ENCODE measurements around the gene FUS. TPM values are rescaled to one million over a fixed set of nuclear protein-coding genes. Genes with fewer than 3 reads are reported as not detected.
"Not testable (repeated sequence)": the region's sequence is repeated elsewhere in the genome, so short reads cannot be mapped to it uniquely, and the experiment has no call there.

FUS gene
- total RNA-seq, 2 experiments from 2014 or later: 486 to 533 TPM

- Mint-ChIP-seq H3K36me3 (ENCODE audit: low read depth) (no peaks in the 10 kb centered on the region), H3K27me3 (no peaks in the 10 kb centered on the region), H3K4me3 (no peak overlapping the region), H3K27ac (no peak overlapping the region), H3K4me1 (ENCODE audit: low read depth) (no peaks in the 10 kb centered on the region), H3K9me3 (no peaks in the 10 kb centered on the region)
- DNase-seq: no peak
- POLR2A ChIA-PET: interaction anchor here (1.3 kb wide), 1 partner anchor 31 kb away, joined by 4 read pairs; the partner anchor contains the start of gene FUS
- no peak for ATAC-seq
- no peak for TF ChIP-seq CTCF (IDR thresholded peaks at IDR 0.05)
- CTCF ChIA-PET: no interaction called here
- intact Hi-C loops (cut with micrococcal nuclease): no loop called here
These were observed 31.6 kb upstream of the FUS start for GRCh38 chr16:31148281-31148728.

DNA sequence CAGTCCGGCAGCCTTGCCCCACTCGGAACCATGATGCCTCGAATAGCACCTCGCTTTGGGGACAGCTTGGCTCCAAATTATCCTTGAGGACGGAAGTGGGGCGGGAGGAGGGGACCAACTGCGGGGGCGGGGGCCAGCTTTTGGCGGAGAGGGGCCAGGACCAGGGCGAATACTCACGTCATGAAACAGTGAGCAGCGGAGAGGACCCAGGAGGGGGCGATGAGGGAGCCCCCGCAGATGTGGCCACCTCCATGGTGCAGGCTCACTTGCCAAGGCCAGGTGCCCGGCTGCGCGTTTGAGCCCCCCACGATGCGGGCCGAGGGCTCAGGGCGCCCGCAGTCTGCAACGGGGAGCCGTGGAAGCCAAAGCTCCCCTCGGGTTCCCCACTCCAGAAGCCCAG, 31.0 kb upstream of the FUS start:
- H3K27ac Mint-ChIP-seq: no peak overlapping the region

GRCh38 chr16:31149332-31149731, 30.6 kb upstream of the FUS start:
- DNase-seq (no peak), ATAC-seq (no peak)
- Mint-ChIP-seq H3K36me3 (ENCODE audit: low read depth) (no peaks in the 10 kb centered on the region), H3K27ac (no peak overlapping the region), H3K27me3 (no peaks in the 10 kb centered on the region), H3K9me3 (no peaks in the 10 kb centered on the region), H3K4me1 (ENCODE audit: low read depth) (no peaks in the 10 kb centered on the region), H3K4me3 (no peak overlapping the region)
- intact Hi-C loops (cut with micrococcal nuclease): no loop called here
- POLR2A ChIA-PET: no interaction called here
- no peak for TF ChIP-seq CTCF (IDR thresholded peaks at IDR 0.05)
- CTCF ChIA-PET: no interaction called here

More for the DNA sequence above, 31.0 kb upstream of the FUS start:
- Mint-ChIP-seq H3K4me3 (no peak overlapping the region), H3K27me3 (no peaks in the 10 kb centered on the region), H3K36me3 (ENCODE audit: low read depth) (no peaks in the 10 kb centered on the region), H3K9me3 (no peaks in the 10 kb centered on the region), H3K4me1 (ENCODE audit: low read depth) (no peaks in the 10 kb centered on the region)
- TF ChIP-seq CTCF (IDR thresholded peaks at IDR 0.05): no peak
- DNase-seq: no peak
- POLR2A ChIA-PET: interaction anchor here (1.3 kb wide), 1 partner anchor 31 kb away, joined by 4 read pairs; the partner anchor contains the start of gene FUS
- CTCF ChIA-PET: no interaction called here
- no peak for ATAC-seq
- intact Hi-C loops (cut with micrococcal nuclease): no loop called here

GRCh38 chr16:31149894-31150890, 29.7 kb upstream of the FUS start, which contains the start of gene PRSS36:
TSS of gene PRSS36 (minus strand) at chr16:31150066. CDS start at chr16:31150035, 31 bp downstream.
- Mint-ChIP-seq H3K9me3 (no peaks in the 10 kb centered on the region), H3K4me1 (ENCODE audit: low read depth) (no peaks in the 10 kb centered on the region), H3K27ac (no peak within 1 kb of the TSS), H3K27me3 (no peaks in the 10 kb centered on the region), H3K4me3 (no peak within 1 kb of the TSS), H3K36me3 (ENCODE audit: low read depth) (no peaks in the 10 kb centered on the region)
- ATAC-seq (no peak), DNase-seq (no peak)
- CTCF ChIA-PET: no interaction called here
- TF ChIP-seq CTCF (IDR thresholded peaks at IDR 0.05): no peak
- POLR2A ChIA-PET: interaction anchor here (1.4 kb wide), 1 partner anchor 49 kb away, joined by 3 read pairs; no protein-coding TSS in a partner anchor
- intact Hi-C loops (cut with micrococcal nuclease): no loop called here

- intact Hi-C loops (cut with micrococcal nuclease): not testable (repeated sequence)
- POLR2A ChIA-PET: interaction anchor here (1.4 kb wide), 1 partner anchor 48 kb away, joined by 3 read pairs; no protein-coding TSS in a partner anchor
These were observed 29.0 kb upstream of the FUS start for GRCh38 chr16:31150976-31151375.

More at GRCh38 chr16:31150976-31151375, 29.0 kb upstream of the FUS start:
- not testable (repeated sequence) for H3K9me3 Mint-ChIP-seq; H3K4me1 Mint-ChIP-seq (ENCODE audit: low read depth); ATAC-seq; H3K36me3 Mint-ChIP-seq (ENCODE audit: low read depth); H3K27ac Mint-ChIP-seq; DNase-seq; H3K4me3 Mint-ChIP-seq; H3K27me3 Mint-ChIP-seq
- CTCF ChIA-PET: interaction anchor here (0.6 kb wide), 1 partner anchor 25 kb away, joined by 4 read pairs; no protein-coding TSS in a partner anchor
